Activated naive CD4-positive, alpha-beta T cell treated with anti-CD3 and anti-CD28 coated beads, Interleukin-2, amount 50 U/mL, for 72 hours (primary cell): ENCODE results near the gene MAN2B2. TPM values are rescaled to one million over a fixed set of nuclear protein-coding genes. Genes with fewer than 3 reads are reported as not detected.

Experiments used
- ATAC-seq, 2 donors: fragments of 150-1000 bp; cut with Tn5 transposase; 2 replicates each; pipeline ENCODE4 v1.10.0; 2021; ENCODE audit warnings: mild to moderate bottlenecking in 2 of 2, moderate library complexity in 2 of 2
- DNase-seq, 2 donors: peaks; one replicate each; pipeline ENCODE4 v3.0.0; 2021 to 2022; ENCODE audit warnings: low spot score in 2 of 2
- H3K27ac Mint-ChIP-seq, 2 donors: one replicate each; pipeline ENCODE4 v1.8.0; 2022; ENCODE audit warnings: mild to moderate bottlenecking in 2 of 2, mixed read lengths in 2 of 2
- H3K36me3 Mint-ChIP-seq, 2 donors: one replicate each; pipeline ENCODE4 v1.8.0; 2022; ENCODE audit warnings: mixed read lengths in 2 of 2
- H3K9me3 Mint-ChIP-seq, 2 donors: one replicate each; pipeline ENCODE4 v1.8.0; 2022; ENCODE audit warnings: mixed read lengths in 2 of 2
- total RNA-seq, 2 donors: library from RNA; stranded (reverse); gene quantifications; one replicate each; pipeline ENCODE4 v1.2.3, GENCODE V29; 2022

Gene MAN2B2
- total RNA-seq, 2 donors from 2014 or later: 13.9 to 21.4 TPM

GRCh38 chr4:6595897-6596537 lies 21.0 kb downstream of the MAN2B2 start:
- Mint-ChIP-seq H3K9me3 (no peaks in the 10 kb centered on the region), H3K36me3 (peaks cover 0 to 6% of the 10 kb centered on the region in 2 donors), H3K27ac (no peak overlapping the region)
- no peak for DNase-seq
- ATAC-seq: peak in 1 of 2 donors; percentile 40

GRCh38 chr4:6596948-6597347 lies 22.0 kb downstream of the MAN2B2 start:
- H3K27ac Mint-ChIP-seq: peak overlapping the region in 1 of 2 donors; percentile 53
- peaks cover 0 to 9% of the 10 kb centered on the region in 2 donors for H3K36me3 Mint-ChIP-seq
- no peak for ATAC-seq
- no peaks in the 10 kb centered on the region for H3K9me3 Mint-ChIP-seq
- DNase-seq: no peak

DNA sequence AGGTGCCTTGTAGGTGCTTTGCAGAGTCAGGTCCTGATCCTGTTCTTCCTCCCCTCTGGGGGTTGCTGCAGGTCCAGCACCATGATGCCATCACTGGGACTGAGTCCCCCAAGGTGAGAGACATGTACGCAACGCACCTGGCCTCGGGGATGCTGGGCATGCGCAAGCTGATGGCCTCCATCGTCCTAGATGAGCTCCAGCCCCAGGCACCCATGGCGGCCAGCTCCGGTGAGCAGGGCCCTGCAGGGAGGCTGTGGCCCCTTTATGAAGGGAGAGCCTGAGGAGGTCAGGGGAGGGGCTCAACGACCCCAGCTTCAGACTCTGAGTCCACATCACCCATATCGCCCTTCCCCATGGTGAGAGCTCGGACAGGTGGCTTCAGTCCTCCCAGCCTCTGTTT lies 23.1 kb downstream of the MAN2B2 start:
- H3K27ac Mint-ChIP-seq: no peak overlapping the region
- H3K36me3 Mint-ChIP-seq: peaks cover under 1 to 20% of the 10 kb centered on the region in 2 donors
- no peaks in the 10 kb centered on the region for H3K9me3 Mint-ChIP-seq
- no peak for ATAC-seq
- DNase-seq: no peak

- no peak for DNase-seq
- peaks cover 6 to 26% of the 10 kb centered on the region in 2 donors for H3K36me3 Mint-ChIP-seq
- H3K27ac Mint-ChIP-seq: no peak overlapping the region
- peaks cover 2 to 4% of the 10 kb centered on the region in 2 donors for H3K9me3 Mint-ChIP-seq
- no peak for ATAC-seq
Observed at GRCh38 chr4:6598641-6599040, 23.7 kb downstream of the MAN2B2 start.

GRCh38 chr4:6601661-6602250 lies 26.8 kb downstream of the MAN2B2 start:
- H3K27ac Mint-ChIP-seq: no peak overlapping the region
- ATAC-seq (no peak), DNase-seq (no peak)
- H3K36me3 Mint-ChIP-seq: peaks cover 36 to 42% of the 10 kb centered on the region in 2 donors
- peaks cover 11 to 16% of the 10 kb centered on the region in 2 donors for H3K9me3 Mint-ChIP-seq

- Mint-ChIP-seq H3K36me3 (peaks cover 37 to 42% of the 10 kb centered on the region in 2 donors), H3K9me3 (peaks cover 11 to 16% of the 10 kb centered on the region in 2 donors), H3K27ac (peak overlapping the region in 1 of 2 donors; percentile 60)
- DNase-seq (no peak), ATAC-seq (no peak)
Observed at GRCh38 chr4:6602289-6602688, 27.3 kb downstream of the MAN2B2 start.

DNA sequence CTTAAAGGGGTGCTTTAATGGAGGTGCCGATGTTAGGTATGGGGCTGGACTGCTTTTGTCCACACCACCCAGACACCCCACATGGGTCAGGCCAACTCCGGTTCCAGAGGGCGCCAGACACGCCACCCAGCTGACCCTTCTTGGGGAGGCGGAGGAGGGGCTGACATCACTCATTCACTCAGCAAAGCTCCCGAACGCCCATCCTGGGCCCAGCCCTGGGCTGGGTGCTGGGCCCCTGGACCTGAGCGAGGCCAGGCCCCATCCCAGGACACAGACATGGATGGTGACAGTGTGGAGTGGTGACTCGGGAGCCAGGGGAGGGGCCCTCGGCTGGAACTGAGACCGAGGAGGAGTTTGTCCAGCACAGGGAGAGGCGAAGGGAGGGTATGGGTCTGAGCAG lies 28.1 kb downstream of the MAN2B2 start:
- Mint-ChIP-seq H3K36me3 (peaks cover 37 to 42% of the 10 kb centered on the region in 2 donors), H3K9me3 (peaks cover 11 to 16% of the 10 kb centered on the region in 2 donors), H3K27ac (no peak overlapping the region)
- DNase-seq: no peak
- no peak for ATAC-seq

- Mint-ChIP-seq H3K36me3 (peaks cover 37 to 42% of the 10 kb centered on the region in 2 donors), H3K9me3 (peaks cover 11 to 16% of the 10 kb centered on the region in 2 donors), H3K27ac (no peak overlapping the region)
- ATAC-seq (no peak), DNase-seq (no peak)
Observed at GRCh38 chr4:6605114-6605513, 30.1 kb downstream of the MAN2B2 start.

- Mint-ChIP-seq H3K9me3 (peaks cover 11 to 16% of the 10 kb centered on the region in 2 donors), H3K36me3 (peaks cover 37 to 42% of the 10 kb centered on the region in 2 donors), H3K27ac (peak overlapping the region in 1 of 2 donors; percentile 82)
- ATAC-seq (no peak), DNase-seq (no peak)
Observed at GRCh38 chr4:6605605-6606004, 30.6 kb downstream of the MAN2B2 start.

GRCh38 chr4:6606465-6607235 lies 31.7 kb downstream of the MAN2B2 start:
- peak overlapping the region; percentile 10 to 65 for H3K27ac Mint-ChIP-seq
- no peak for ATAC-seq
- peaks cover 37 to 45% of the 10 kb centered on the region in 2 donors for H3K36me3 Mint-ChIP-seq
- DNase-seq: no peak
- peaks cover 11 to 16% of the 10 kb centered on the region in 2 donors for H3K9me3 Mint-ChIP-seq

DNA sequence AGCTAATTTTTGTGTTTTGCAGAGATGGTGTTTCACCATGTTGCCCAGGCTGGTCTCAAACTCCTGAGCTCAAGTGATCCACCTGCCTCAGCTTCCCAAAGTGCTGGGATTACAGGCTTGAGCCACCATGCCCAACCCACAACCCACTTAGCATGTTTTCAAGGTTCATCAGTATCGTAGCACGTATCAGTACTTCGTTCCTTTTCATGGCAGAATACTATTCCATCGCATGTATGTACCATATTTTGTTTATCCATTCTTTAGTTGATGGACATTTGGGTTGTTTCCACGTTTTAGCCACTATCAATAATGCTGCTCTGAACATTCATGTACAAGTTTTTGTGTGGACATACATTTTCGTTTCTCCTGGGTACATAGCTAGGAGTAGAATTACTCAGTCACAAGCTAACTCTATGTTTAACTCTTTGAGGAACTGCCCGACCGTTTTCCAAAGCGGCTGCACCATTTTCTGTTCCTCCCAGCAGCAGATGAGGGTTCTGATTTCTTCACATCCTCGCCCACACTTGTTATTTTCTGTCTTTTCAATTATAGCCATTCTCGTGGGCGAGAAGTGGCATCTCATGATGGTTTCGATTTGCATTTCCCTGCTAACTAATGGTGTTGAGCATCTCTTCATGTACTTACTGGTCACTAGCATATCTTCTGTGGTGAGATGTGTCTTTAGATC lies 32.5 kb downstream of the MAN2B2 start:
- ATAC-seq (no peak), DNase-seq (no peak)
- peaks cover 37 to 38% of the 10 kb centered on the region in 2 donors for H3K36me3 Mint-ChIP-seq
- peaks cover 11 to 16% of the 10 kb centered on the region in 2 donors for H3K9me3 Mint-ChIP-seq
- H3K27ac Mint-ChIP-seq: no peak overlapping the region

DNA sequence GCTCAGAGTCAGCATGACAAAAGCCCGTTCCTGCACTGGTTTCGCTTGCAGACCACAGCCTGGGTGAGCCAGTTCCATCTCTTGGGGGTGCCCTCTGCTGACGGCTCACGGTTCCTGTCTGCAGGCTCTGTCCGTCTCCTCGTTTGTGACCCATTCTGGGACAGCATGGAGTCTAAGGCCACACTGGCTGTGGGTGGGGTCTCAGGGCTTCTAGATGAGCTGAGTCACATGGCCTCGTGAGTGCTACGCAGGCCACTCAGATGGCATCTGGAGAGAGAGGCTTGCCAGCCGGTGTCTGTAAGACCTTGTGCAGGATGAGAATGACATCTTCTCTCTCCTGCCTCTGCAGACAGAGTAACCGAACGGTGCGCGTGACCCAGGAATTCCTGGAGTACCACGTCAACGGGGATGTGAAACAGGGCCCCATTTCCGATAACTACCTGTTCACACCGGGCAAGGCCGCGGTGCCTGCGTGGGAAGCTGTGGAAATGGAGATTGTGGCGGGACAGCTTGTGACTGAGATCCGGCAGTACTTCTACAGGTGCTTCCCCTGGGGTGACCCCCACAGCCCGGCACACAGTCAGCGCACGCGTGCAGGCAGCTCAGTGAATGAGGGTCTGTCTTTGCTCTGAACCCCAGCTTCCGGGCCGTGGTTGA lies 33.9 kb downstream of the MAN2B2 start:
- H3K36me3 Mint-ChIP-seq: peaks cover 25 to 29% of the 10 kb centered on the region in 2 donors
- ATAC-seq (no peak), DNase-seq (no peak)
- H3K27ac Mint-ChIP-seq: no peak overlapping the region
- H3K9me3 Mint-ChIP-seq: peaks cover 6 to 10% of the 10 kb centered on the region in 2 donors

GRCh38 chr4:6609415-6610079 lies 34.6 kb downstream of the MAN2B2 start:
- Mint-ChIP-seq H3K27ac (no peak overlapping the region), H3K36me3 (peaks cover 19 to 22% of the 10 kb centered on the region in 2 donors), H3K9me3 (peaks cover 3% of the 10 kb centered on the region in 2 donors)
- ATAC-seq: no peak
- DNase-seq: no peak

- Mint-ChIP-seq H3K27ac (peak overlapping the region in 1 of 2 donors; percentile 50), H3K9me3 (no peaks in the 10 kb centered on the region), H3K36me3 (peaks cover 5 to 10% of the 10 kb centered on the region in 2 donors)
- DNase-seq: no peak
- no peak for ATAC-seq
Observed at GRCh38 chr4:6610856-6611430, 36.0 kb downstream of the MAN2B2 start.

DNA sequence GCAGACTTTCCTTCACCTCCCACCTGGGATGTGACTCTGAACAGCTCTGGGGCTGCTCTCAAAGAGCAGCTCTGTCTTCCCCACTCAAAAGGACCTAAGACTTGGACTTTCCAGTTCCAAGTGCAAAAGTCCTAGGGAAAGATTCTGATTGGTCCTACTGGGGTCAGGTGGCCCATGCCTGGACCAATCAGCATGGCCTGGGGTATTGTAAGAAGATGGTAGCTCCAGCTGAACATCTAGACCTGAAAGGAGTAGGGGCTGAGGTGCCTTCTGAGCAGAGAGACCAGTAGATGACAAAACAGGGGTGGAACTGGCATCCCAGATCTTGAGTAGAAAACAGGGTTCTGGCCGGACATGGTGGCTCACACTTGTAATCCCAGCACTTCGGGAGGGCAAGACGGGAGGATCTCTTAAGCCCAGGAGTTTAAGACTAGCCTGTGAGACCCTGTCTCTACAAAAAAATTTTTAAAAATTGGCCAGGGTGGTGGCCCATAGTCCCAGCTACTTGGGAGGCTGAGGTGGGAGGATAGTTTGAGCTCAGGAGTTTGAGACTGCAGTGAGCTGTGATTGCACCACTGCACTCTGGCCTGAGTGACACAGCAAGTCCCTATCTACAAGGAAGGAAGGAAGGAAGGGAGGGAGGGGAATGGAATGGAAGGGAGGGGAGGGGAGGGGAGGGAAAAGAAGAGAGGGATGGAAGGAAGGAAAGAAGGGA lies 38.1 kb downstream of the MAN2B2 start:
- Mint-ChIP-seq H3K36me3 (peaks cover 11 to 13% of the 10 kb centered on the region in 2 donors), H3K27ac (peak overlapping the region in 1 of 2 donors; percentile 77), H3K9me3 (peaks cover 0 to 4% of the 10 kb centered on the region in 2 donors)
- DNase-seq (no peak), ATAC-seq (no peak)
